Tibial artery (tissue), 4 donors: ENCODE measurements around the gene ZNF367.

ENCODE experiments used
- DNase-seq, 2 donors: peaks; one replicate each; pipeline ENCODE4 v3.0.0-alpha.2; 2019
- H3K27ac ChIP-seq, 2 donors: fragments of 200-600 bp; sonication (generic) in 1 of 2; 1 replicate in 1 of 2; 2 replicates in 1 of 2; pipeline ENCODE4 v1.5.1; 2018 to 2019; ENCODE audit warnings: mild to moderate bottlenecking in 1 of 2
- H3K27me3 ChIP-seq, 2 donors: fragments of 200-600 bp; sonication (generic) in 1 of 2; one replicate each; pipeline versions ENCODE4 v1.5.1 to v1.6.0; 2016 to 2019
- H3K36me3 ChIP-seq, 3 donors: fragments of 200-600 bp; sonication (generic) in 2 of 3; one replicate each; pipeline ENCODE4 v1.5.1; 2016 to 2019; ENCODE audit warnings: mild to moderate bottlenecking in 2 of 3
- H3K4me1 ChIP-seq, 4 donors: fragments of 200-600 bp; sonication (generic) in 2 of 4; 1 replicate in 3 of 4; 2 replicates in 1 of 4; pipeline ENCODE4 v1.5.1; 2016 to 2019
- H3K4me3 ChIP-seq, 2 donors: fragments of 200-600 bp; sonication (generic) in 1 of 2; 1 replicate in 1 of 2; 2 replicates in 1 of 2; pipeline ENCODE4 v1.5.1; 2018 to 2019; ENCODE audit warnings: mild to moderate bottlenecking in 2 of 2
- H3K9me3 ChIP-seq, 3 donors: fragments of 200-600 bp; sonication (generic) in 1 of 3; one replicate each; pipeline ENCODE4 v1.5.1; 2016 to 2019
- CTCF ChIP-seq, 2 experiments: fragments of 200-600 bp in 1 of 2; fragments of 450-650 bp in 1 of 2; IDR thresholded peaks; one replicate each; pipeline ENCODE4 v1.5.1; 2017 to 2019; ENCODE audit warnings: antibody characterized with exemption in 2 of 2, mild to moderate bottlenecking in 1 of 2, moderate library complexity in 1 of 2
- intact Hi-C: fragments of 100-400 bp; cut with DNase I; formaldehyde crosslinking; loops from one replicate; pipeline ENCODE4 v1.15.0; 2023; ENCODE audit warnings: low total_unique reads

ZNF367 gene

DNA sequence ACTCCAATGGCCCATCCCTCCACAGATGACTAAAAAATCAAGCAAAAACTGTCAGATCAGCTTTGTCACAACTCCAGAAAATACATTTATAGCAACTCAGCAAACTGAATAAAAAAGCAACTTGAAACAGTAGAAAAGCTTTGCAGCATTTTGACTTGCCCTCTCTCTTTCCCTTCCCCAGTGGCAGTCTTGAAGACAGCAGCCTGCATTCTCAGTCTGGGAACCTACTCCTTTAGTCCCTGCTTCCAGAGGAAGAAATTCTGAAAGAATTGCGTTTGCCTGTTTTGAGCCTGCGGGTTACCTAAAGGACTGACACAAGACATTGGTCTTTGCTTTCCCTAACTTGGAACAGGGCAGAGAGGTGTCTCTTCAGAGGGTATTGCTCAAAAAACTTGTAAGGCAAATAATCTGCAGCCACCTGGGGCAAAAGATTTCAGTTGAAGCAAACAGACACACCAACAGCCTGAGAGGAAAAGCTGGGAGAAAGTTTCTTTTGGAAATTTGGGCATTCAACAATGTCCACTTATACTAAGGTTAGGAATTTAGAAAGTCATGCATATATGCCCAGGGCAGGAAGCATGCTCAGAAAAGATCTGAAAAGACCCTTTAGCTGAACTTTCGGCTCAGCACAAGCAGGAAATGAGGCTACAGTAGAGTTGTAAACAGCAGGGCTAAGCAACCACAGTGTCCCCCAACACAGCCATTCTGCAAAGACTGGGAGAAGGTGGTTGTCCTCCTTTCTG is 19.4 kb downstream of the ZNF367 start:
- no peak for DNase-seq
- no peak overlapping the region for H3K4me3 ChIP-seq
- H3K9me3 ChIP-seq = peaks cover 0 to 6% (median 0%) of the 10 kb centered on the region in 3 donors
- no peaks in the 10 kb centered on the region for H3K36me3 ChIP-seq
- H3K27me3 ChIP-seq = no peaks in the 10 kb centered on the region
- no peaks in the 10 kb centered on the region for H3K4me1 ChIP-seq
- no peak for TF ChIP-seq CTCF (IDR thresholded peaks at IDR 0.05)
- intact Hi-C loops = no loop called here
- H3K27ac ChIP-seq = no peak overlapping the region

- H3K36me3 ChIP-seq = no peaks in the 10 kb centered on the region
- TF ChIP-seq CTCF (IDR thresholded peaks at IDR 0.05) = no peak
- DNase-seq = no peak
- H3K4me3 ChIP-seq = no peak overlapping the region
- H3K27me3 ChIP-seq = no peaks in the 10 kb centered on the region
- H3K4me1 ChIP-seq = peaks cover 0 to 7% (median 2%) of the 10 kb centered on the region in 4 donors
- peaks cover 0 to 5% (median 0%) of the 10 kb centered on the region in 3 donors for H3K9me3 ChIP-seq
- H3K27ac ChIP-seq = no peak overlapping the region
- intact Hi-C loops = no loop called here
Measured at GRCh38 chr9:96395964-96396363, 22.2 kb downstream of the ZNF367 start.

- DNase-seq = no peak
- H3K36me3 ChIP-seq = no peaks in the 10 kb centered on the region
- no peak overlapping the region for H3K4me3 ChIP-seq
- peaks cover 0 to 16% (median 2%) of the 10 kb centered on the region in 4 donors for H3K4me1 ChIP-seq
- no peak overlapping the region for H3K27ac ChIP-seq
- no peaks in the 10 kb centered on the region for H3K9me3 ChIP-seq
- intact Hi-C loops = no loop called here
- TF ChIP-seq CTCF (IDR thresholded peaks at IDR 0.05) = no peak
- no peaks in the 10 kb centered on the region for H3K27me3 ChIP-seq
Measured at GRCh38 chr9:96394832-96395496, 23.2 kb downstream of the ZNF367 start.

DNA sequence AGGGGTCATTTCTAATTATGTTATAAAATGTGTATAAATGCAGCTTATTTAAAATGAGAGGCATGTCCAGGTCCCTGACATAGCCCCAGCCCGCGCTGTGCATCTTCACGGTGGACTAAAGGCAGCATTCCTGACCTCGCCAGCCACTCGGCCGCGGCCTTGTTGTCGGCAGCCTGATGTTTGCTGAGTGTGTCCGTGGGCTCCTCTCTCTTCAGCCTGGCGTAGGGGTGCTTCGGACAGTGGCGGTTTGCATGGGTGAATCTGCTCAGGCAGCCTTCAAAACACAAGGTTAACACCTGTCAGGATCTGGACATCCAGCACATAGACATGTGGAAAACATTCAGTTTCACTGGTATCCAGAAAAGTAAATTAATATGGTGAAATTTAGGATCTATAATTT is 25.9 kb downstream of the ZNF367 start:
- no peak for DNase-seq
- TF ChIP-seq CTCF (IDR thresholded peaks at IDR 0.05) = no peak
- no peaks in the 10 kb centered on the region for H3K9me3 ChIP-seq
- H3K36me3 ChIP-seq = no peaks in the 10 kb centered on the region
- no peak overlapping the region for H3K4me3 ChIP-seq
- peaks cover 0 to 19% (median 2%) of the 10 kb centered on the region in 4 donors for H3K4me1 ChIP-seq
- H3K27me3 ChIP-seq = no peaks in the 10 kb centered on the region
- intact Hi-C loops = no loop called here
- no peak overlapping the region for H3K27ac ChIP-seq

- Histone ChIP-seq H3K9me3 (no peaks in the 10 kb centered on the region), H3K27me3 (no peaks in the 10 kb centered on the region), H3K4me3 (no peak overlapping the region), H3K27ac (no peak overlapping the region), H3K36me3 (no peaks in the 10 kb centered on the region), H3K4me1 (peaks cover 0 to 19% (median 2%) of the 10 kb centered on the region in 4 donors)
- intact Hi-C loops = no loop called here
- no peak for TF ChIP-seq CTCF (IDR thresholded peaks at IDR 0.05)
- no peak for DNase-seq
Measured at GRCh38 chr9:96391021-96391765, 27.0 kb downstream of the ZNF367 start.
